Ascending aorta (tissue), 2 donors: ENCODE results near the gene NR1H4. TPM values are rescaled to one million over a fixed set of nuclear protein-coding genes. Genes with fewer than 3 reads are reported as not detected.
"Not testable (repeated sequence)": the region's sequence is repeated elsewhere in the genome, so short reads cannot be mapped to it uniquely, and the experiment has no call there.

Experiments used
- DNase-seq, 2 donors: peaks; one replicate each; pipeline ENCODE4 v3.0.0-alpha.2; 2019; ENCODE audit warnings: low spot score in 2 of 2
- H3K27ac ChIP-seq, 2 donors: fragments of 200-600 bp; sonication (generic); one replicate each; pipeline ENCODE4 v1.5.1; 2016 to 2017; ENCODE audit warnings: mild to moderate bottlenecking in 1 of 2
- H3K27me3 ChIP-seq: fragments of 200-600 bp; sonication (generic); one replicate; pipeline ENCODE4 v1.5.1; 2017
- H3K36me3 ChIP-seq, 2 donors: fragments of 200-600 bp; sonication (generic); one replicate each; pipeline ENCODE4 v1.5.1; 2016
- H3K4me1 ChIP-seq, 2 donors: fragments of 200-600 bp; sonication (generic); one replicate each; pipeline ENCODE4 v1.5.1; 2016 to 2017; ENCODE audit warnings: mild to moderate bottlenecking in 1 of 2
- H3K4me3 ChIP-seq, 2 donors: fragments of 200-600 bp; sonication (generic); one replicate each; pipeline ENCODE4 v1.5.1; 2016 to 2017; ENCODE audit warnings: mild to moderate bottlenecking in 1 of 2
- H3K9me3 ChIP-seq, 2 donors: fragments of 200-600 bp; sonication (generic); one replicate each; pipeline ENCODE4 v1.5.1; 2016
- CTCF ChIP-seq, 3 experiments: fragments of 200-600 bp in 2 of 3; fragments of 450-650 bp in 1 of 3; sonication (generic) in 2 of 3; IDR thresholded peaks; one replicate each; pipeline ENCODE4 v1.5.1; 2016 to 2019; ENCODE audit warnings: antibody characterized with exemption in 3 of 3, mild to moderate bottlenecking in 1 of 3, moderate library complexity in 1 of 3
- intact Hi-C: fragments of 100-400 bp; cut with DNase I; formaldehyde crosslinking; loops from one replicate; pipeline ENCODE4 v1.15.1; 2023
- total RNA-seq: library from RNA; depleted of rRNA; stranded (reverse); fragments of >200 nt; gene quantifications from one replicate; pipeline ENCODE4 v1.1.0, GENCODE V29; 2016

The NR1H4 gene
- total RNA-seq, 1 donor from 2014 or later, result 0.32 TPM

- no peak overlapping the region for H3K4me3 ChIP-seq
- H3K36me3 ChIP-seq, result no peaks in the 10 kb centered on the region
- H3K27me3 ChIP-seq, result no peaks in the 10 kb centered on the region
- peaks cover 0 to 4% of the 10 kb centered on the region in 2 donors for H3K4me1 ChIP-seq
- H3K27ac ChIP-seq, result no peak overlapping the region
- TF ChIP-seq CTCF (IDR thresholded peaks at IDR 0.05), result no peak
- intact Hi-C loops, result no loop called here
- no peak for DNase-seq
- no peaks in the 10 kb centered on the region for H3K9me3 ChIP-seq
Measured at GRCh38 chr12:100579844-100580243, 106.2 kb downstream of the NR1H4 start.

GRCh38 chr12:100584256-100584655, 110.6 kb downstream of the NR1H4 start:
- Histone ChIP-seq H3K4me1 (no peaks in the 10 kb centered on the region), H3K27ac (no peak overlapping the region), H3K4me3 (no peak overlapping the region), H3K36me3 (no peaks in the 10 kb centered on the region), H3K9me3 (peaks cover 0 to 16% of the 10 kb centered on the region in 2 donors), H3K27me3 (no peaks in the 10 kb centered on the region)
- DNase-seq, result no peak
- intact Hi-C loops, result no loop called here
- TF ChIP-seq CTCF (IDR thresholded peaks at IDR 0.05), result no peak

- peaks cover 0 to 13% of the 10 kb centered on the region in 2 donors for H3K9me3 ChIP-seq
- no peaks in the 10 kb centered on the region for H3K36me3 ChIP-seq
- H3K27me3 ChIP-seq, result no peaks in the 10 kb centered on the region
- no peaks in the 10 kb centered on the region for H3K4me1 ChIP-seq
- intact Hi-C loops, result no loop called here
- no peak for DNase-seq
- TF ChIP-seq CTCF (IDR thresholded peaks at IDR 0.05), result no peak
- H3K4me3 ChIP-seq, result no peak overlapping the region
- H3K27ac ChIP-seq, result no peak overlapping the region
Measured at GRCh38 chr12:100591979-100592378, 118.3 kb downstream of the NR1H4 start.

GRCh38 chr12:100593490-100593889, 119.8 kb downstream of the NR1H4 start:
- H3K27me3 ChIP-seq, result no peaks in the 10 kb centered on the region

GRCh38 chr12:100601626-100602025, 128.0 kb downstream of the NR1H4 start:
- H3K27ac ChIP-seq, result no peak overlapping the region
- no peak overlapping the region for H3K4me3 ChIP-seq
- H3K36me3 ChIP-seq, result no peaks in the 10 kb centered on the region
- no peak for TF ChIP-seq CTCF (IDR thresholded peaks at IDR 0.05)
- intact Hi-C loops, result no loop called here
- no peaks in the 10 kb centered on the region for H3K4me1 ChIP-seq
- H3K27me3 ChIP-seq, result no peaks in the 10 kb centered on the region
- DNase-seq, result no peak
- H3K9me3 ChIP-seq, result no peaks in the 10 kb centered on the region

More at GRCh38 chr12:100593490-100593889, 119.8 kb downstream of the NR1H4 start:
- no peaks in the 10 kb centered on the region for H3K4me1 ChIP-seq
- H3K9me3 ChIP-seq, result peaks cover 0 to 6% of the 10 kb centered on the region in 2 donors
- no peak for TF ChIP-seq CTCF (IDR thresholded peaks at IDR 0.05)
- DNase-seq, result no peak
- intact Hi-C loops, result no loop called here
- no peak overlapping the region for H3K4me3 ChIP-seq
- no peak overlapping the region for H3K27ac ChIP-seq
- no peaks in the 10 kb centered on the region for H3K36me3 ChIP-seq

GRCh38 chr12:100602997-100603396, 129.3 kb downstream of the NR1H4 start:
- H3K9me3 ChIP-seq, DNase-seq, H3K36me3 ChIP-seq, H3K4me1 ChIP-seq, H3K27ac ChIP-seq, H3K4me3 ChIP-seq, intact Hi-C loops, H3K27me3 ChIP-seq: not testable (repeated sequence)
